ENCODE data around the gene ANO4.
A peak's percentile ranks its signal among the peaks of the same experiment; 100 is the strongest.
"Not testable (repeated sequence)": the region's sequence is repeated elsewhere in the genome, so short reads cannot be mapped to it uniquely, and the experiment has no call there.

The ANO4 gene

GRCh38 chr12:101110866-101111265 is 316.3 kb downstream of the ANO4 start:
- no peak for DNase-seq

GRCh38 chr12:101111441-101111840 is 316.9 kb downstream of the ANO4 start:
- DNase-seq: no peak

- no peak for DNase-seq
Observed at GRCh38 chr12:101115326-101115725, 320.8 kb downstream of the ANO4 start.

GRCh38 chr12:101116911-101117310 is 322.3 kb downstream of the ANO4 start:
- peak; percentile 84 for DNase-seq

- no peak for DNase-seq
Observed at GRCh38 chr12:101117842-101118241, 323.3 kb downstream of the ANO4 start.

- no peak for DNase-seq
Observed at GRCh38 chr12:101127521-101128219, 333.1 kb downstream of the ANO4 start.

- DNase-seq: not testable (repeated sequence)
Observed at GRCh38 chr12:101145777-101146431, 351.3 kb downstream of the ANO4 start.

- DNase-seq: no peak
Observed at GRCh38 chr12:101165319-101165718, 370.7 kb downstream of the ANO4 start.

GRCh38 chr12:101166866-101167265 is 372.3 kb downstream of the ANO4 start:
- DNase-seq: no peak

- no peak for DNase-seq
Observed at GRCh38 chr12:101168001-101168400, 373.4 kb downstream of the ANO4 start.

- no peak for DNase-seq
Observed at GRCh38 chr12:101172316-101172715, 377.7 kb downstream of the ANO4 start.

GRCh38 chr12:101173197-101173749 is 378.7 kb downstream of the ANO4 start:
- DNase-seq: no peak

- no peak for DNase-seq
Observed at GRCh38 chr12:101174541-101174940, 380.0 kb downstream of the ANO4 start.
